A549 (cell line): ENCODE measurements around the gene CCDC9. TPM values are rescaled to one million over a fixed set of nuclear protein-coding genes. Genes with fewer than 3 reads are reported as not detected.

Experiments used
- ATAC-seq, 2 experiments: fragments of 200-7000 bp in 1 of 2; fragments of >200 bp in 1 of 2; cut with Nextera tagmentation in 1 of 2; cut with Tn5 transposase in 1 of 2; 3 replicates each; pipeline versions ENCODE4 v1.8.0 to v1.9.1; 2018 to 2020; ENCODE audit warnings: mild to moderate bottlenecking in 1 of 2, moderate library complexity in 1 of 2
- CTCF ChIA-PET: fragments of 300-600 bp; sonication (Branson Sonifier 250); formaldehyde crosslinking; extraction: SDS; loops from one replicate; lab custom pipeline; 2021; ENCODE audit warnings: antibody characterized with exemption, inconsistent platforms; lab: Yijun Ruan, JAX
- POLR2A ChIA-PET: fragments of 350-600 bp; formaldehyde crosslinking; extraction: SDS; loops from one replicate; lab custom pipeline; 2021; ENCODE audit warnings: antibody characterized with exemption, inconsistent platforms; lab: Yijun Ruan, JAX
- DNase-seq, 2 experiments: peaks; one replicate each; pipeline versions ENCODE4 v3.0.0 to v3.0.0-alpha.2; 2011 to 2016; ENCODE audit warnings: low read depth in 1 of 2, low spot score in 1 of 2
- FAIRE-seq: peaks from 2 replicates; lab custom pipeline; 2011; peaks lifted over from hg19 to GRCh38; lab: Jason Lieb, UNC
- H3K27ac ChIP-seq, 2 experiments: fragments of >200 bp; sonication (Bioruptor Twin); formaldehyde crosslinking; 3 replicates each; pipeline ENCODE4 v1.5.1; 2016 to 2017
- H3K4me1 ChIP-seq: fragments of >200 bp; sonication (Bioruptor Twin); formaldehyde crosslinking; 3 replicates; pipeline ENCODE4 v1.6.1; 2016
- H3K4me2 ChIP-seq: fragments of >200 bp; sonication (Bioruptor Twin); formaldehyde crosslinking; 3 replicates; pipeline ENCODE4 v1.6.1; 2016
- H3K4me3 ChIP-seq: fragments of >200 bp; sonication (Bioruptor Twin); formaldehyde crosslinking; 3 replicates; pipeline ENCODE4 v1.5.1; 2016
- H3K9me3 ChIP-seq: fragments of >200 bp; sonication (Bioruptor Twin); formaldehyde crosslinking; 3 replicates; pipeline ENCODE4 v1.6.1; 2016
- CEBPB ChIP-seq, 2 experiments: fragments of >200 bp in 1 of 2; sonication (Bioruptor Twin) in 1 of 2; formaldehyde crosslinking in 1 of 2; IDR thresholded peaks; 2 replicates each; pipeline ENCODE4 v1.6.1; 2012 to 2016
- E2F6 ChIP-seq: IDR thresholded peaks from 2 replicates; pipeline ENCODE4 v1.6.1; 2012; ENCODE audit warnings: low read depth, borderline replicate concordance
- FOSB ChIP-seq: fragments of 250-450 bp; sonication (Bioruptor Pico); IDR thresholded peaks from 2 replicates; pipeline ENCODE4 v1.5.0; 2020; ENCODE audit warnings: mild to moderate bottlenecking, moderate library complexity
- GATA3 ChIP-seq: IDR thresholded peaks from 2 replicates; pipeline ENCODE4 v1.6.1; 2012; ENCODE audit warnings: borderline replicate concordance
- HOXA7 ChIP-seq: fragments of 250-450 bp; sonication (Bioruptor Pico); IDR thresholded peaks from 2 replicates; pipeline ENCODE4 v1.5.0; 2020; ENCODE audit warnings: mild to moderate bottlenecking, moderate library complexity
- HOXB13 ChIP-seq: fragments of 250-450 bp; sonication (Bioruptor Pico); IDR thresholded peaks from 2 replicates; pipeline ENCODE4 v1.5.0; 2020; ENCODE audit warnings: low read depth, mild to moderate bottlenecking, moderate library complexity
- JUN ChIP-seq, 2 experiments: fragments of >200 bp; sonication (Bioruptor Twin); formaldehyde crosslinking; IDR thresholded peaks; 2 replicates in 1 of 2; 3 replicates in 1 of 2; pipeline ENCODE4 v1.6.1; 2016 to 2017
- MAX ChIP-seq: IDR thresholded peaks from 2 replicates; pipeline ENCODE4 v1.6.1; 2012
- NFE2L2 ChIP-seq: fragments of 150-350 bp; conservative IDR thresholded peaks from 2 replicates; pipeline ENCODE4 v1.6.1; 2014; ENCODE audit warnings: low read length
- PBX3 ChIP-seq: IDR thresholded peaks from 2 replicates; pipeline ENCODE4 v1.6.1; 2012
- PHF8 ChIP-seq: fragments of 200-600 bp; sonication (generic); IDR thresholded peaks from 2 replicates; pipeline ENCODE4 v1.6.1; 2016; ENCODE audit warnings: low read depth, mild to moderate bottlenecking, antibody characterized with exemption, moderate library complexity, borderline replicate concordance
- POLR2A ChIP-seq: IDR thresholded peaks from 2 replicates; pipeline ENCODE4 v1.6.1; 2012; ENCODE audit warnings: mild to moderate bottlenecking, low read length
- RARB ChIP-seq: fragments of 250-450 bp; sonication (Bioruptor Pico); IDR thresholded peaks from 2 replicates; pipeline ENCODE4 v1.8.0; 2021; ENCODE audit warnings: mild to moderate bottlenecking, moderate library complexity
- RFX5 ChIP-seq: fragments of 450-650 bp; IDR thresholded peaks from 2 replicates; pipeline ENCODE4 v1.7.1; 2014; ENCODE audit warnings: antibody characterized with exemption, mild to moderate bottlenecking, moderate library complexity
- RNF2 ChIP-seq: fragments of 200-600 bp; sonication (generic); IDR thresholded peaks from 2 replicates; pipeline ENCODE4 v1.6.1; 2016; ENCODE audit warnings: low read depth, mild to moderate bottlenecking, antibody characterized with exemption, moderate library complexity, borderline replicate concordance
- SMC3 ChIP-seq: fragments of >200 bp; sonication (Bioruptor Twin); formaldehyde crosslinking; IDR thresholded peaks from 3 replicates; pipeline ENCODE4 v1.6.1; 2018; ENCODE audit warnings: inconsistent platforms
- TP53 ChIP-seq: fragments of 250-450 bp; sonication (Bioruptor Pico); IDR thresholded peaks from 2 replicates; pipeline ENCODE4 v1.5.0; 2021; ENCODE audit warnings: mild to moderate bottlenecking, moderate library complexity
- ZC3H11A ChIP-seq: fragments of 450-650 bp; IDR thresholded peaks from 2 replicates; pipeline ENCODE4 v1.6.1; 2014; ENCODE audit warnings: antibody characterized with exemption, mild to moderate bottlenecking
- ZFP36 ChIP-seq: fragments of 450-650 bp; IDR thresholded peaks from 2 replicates; pipeline ENCODE4 v1.6.1; 2014; ENCODE audit warnings: borderline replicate concordance; ENCODE audit not compliant: partially characterized antibody
- ZNF302 ChIP-seq: fragments of 250-450 bp; sonication (Bioruptor Pico); IDR thresholded peaks from 2 replicates; pipeline ENCODE4 v1.9.0; 2021; ENCODE audit warnings: inconsistent platforms, mild to moderate bottlenecking, moderate library complexity
- WGBS: methylation state at CpG from one replicate; pipeline ENCODE4 v1.1.6; 2017; ENCODE audit errors: missing lambda C conversion rate; 5-methylcytosine and 5-hydroxymethylcytosine counted together
- polyA plus RNA-seq, 4 experiments: library from polyadenylated mRNA; depleted of rRNA in 3 of 4; stranded (reverse); fragments of >200 nt; fragmentation: RNase III in 1 of 4; extraction: RNeasy Plus Mini Kit Qiagen cat#74134 plus additional on column Dnase treatment in 1 of 4; gene quantifications; 2 replicates in 3 of 4; 3 replicates in 1 of 4; pipeline ENCODE4 v1.2.3, GENCODE V29; 2011 to 2017

Gene CCDC9
- polyA plus RNA-seq, 2 of the 4 experiments (the other 2 are of a cell fraction), result 9.4 to 24.6 TPM

GRCh38 chr19:47257411-47258169 is 1.3 kb downstream of the CCDC9 start:
- POLR2A ChIA-PET, result interaction anchor here (0.6 to 5.8 kb wide), 10 partner anchors 8 to 456 kb away, joined by 3 to 77 read pairs (median 11); partner anchors contain the start of genes DHX34, EHD2, INAFM1 and ZC3H4
- peak overlapping the region; percentile 91 for H3K4me2 ChIP-seq
- ATAC-seq, result peak; percentile 23 to 65; a peak in 5 of 6 replicates
- CTCF ChIA-PET, result interaction anchor here (1.0 to 16.0 kb wide), 6 partner anchors 9 to 40 kb away, joined by 3 to 893 read pairs (median 6); no protein-coding TSS in a partner anchor
- peak overlapping the region; percentile 61 for H3K4me3 ChIP-seq
- H3K4me1 ChIP-seq, result peaks cover 30% of the 10 kb centered on the region
- 3% methylated on average over 27 of the region's 29 CpGs for WGBS
- no peak for DNase-seq
- no peaks in the 10 kb centered on the region for H3K9me3 ChIP-seq
- H3K27ac ChIP-seq, result peak overlapping the region; percentile 76 to 91
- no peak for FAIRE-seq
- TF ChIP-seq MAX (peak; percentile 41; the same call in 1 of the 2 replicates), POLR2A (peak; percentile 43), HOXA7 (0 out of 2 replicates have a peak, but pooled peaks have one; percentile 50), ZC3H11A (no peak)

- TF ChIP-seq PBX3, result no peak
- TF ChIP-seq NFE2L2, result no peak
- no peak for TF ChIP-seq FOSB (CRISPR knock-in tag)
- TF ChIP-seq HOXB13 (CRISPR knock-in tag), result no peak
- no peak for TF ChIP-seq GATA3
- TF ChIP-seq RARB (CRISPR knock-in tag), result no peak
- no peak for TF ChIP-seq RNF2
- TF ChIP-seq E2F6, result no peak
- no peak for TF ChIP-seq CEBPB (IDR thresholded peaks at IDR 0.05)
- no peak for TF ChIP-seq RFX5
- no peak for TF ChIP-seq ZNF302 (CRISPR knock-in tag)
- TF ChIP-seq PHF8, result no peak
- TF ChIP-seq, all 56 proteins: peak for 0
- ATAC-seq (no peak), DNase-seq (no peak), FAIRE-seq (no peak)
- Histone ChIP-seq H3K4me2 (peak overlapping the region; percentile 91), H3K9me3 (no peaks in the 10 kb centered on the region), H3K4me3 (peak overlapping the region; percentile 61; the same call in 1 of the 3 replicates), H3K4me1 (peaks cover 24% of the 10 kb centered on the region), H3K27ac (peak overlapping the region; percentile 76 to 91; a peak in 5 of 6 replicates)
- ChIA-PET POLR2A (no interaction called here), CTCF (interaction anchor here (1.0 to 5.1 kb wide), 4 partner anchors 11 to 90 kb away, joined by 4 to 30 read pairs (median 6); partner anchors contain the start of genes DHX34 and INAFM1)
- 88% methylated on average over 9 of the region's 9 CpGs for WGBS
Measured at GRCh38 chr19:47258434-47258833, 2.1 kb downstream of the CCDC9 start.

- ChIA-PET POLR2A (no interaction called here), CTCF (interaction anchor here (0.5 to 5.1 kb wide), 7 partner anchors 12 to 554 kb away, joined by 3 to 30 read pairs (median 4); partner anchors contain the start of genes DHX34 and INAFM1)
- FAIRE-seq (no peak), ATAC-seq (no peak), DNase-seq (no peak)
- H3K4me1 ChIP-seq, result peaks cover 18% of the 10 kb centered on the region
- no peak overlapping the region for H3K4me3 ChIP-seq
- no peak overlapping the region for H3K27ac ChIP-seq
- TF ChIP-seq ZC3H11A (no peak), TP53 (CRISPR knock-in tag) (no peak), HOXB13 (CRISPR knock-in tag) (no peak), SMC3 (no peak), ZFP36 (peak; percentile 78), JUN (IDR thresholded peaks at IDR 0.05) (no peak)
- no peaks in the 10 kb centered on the region for H3K9me3 ChIP-seq
- 90% methylated on average over 6 of the region's 6 CpGs for WGBS
- H3K4me2 ChIP-seq, result no peak overlapping the region; the same call in 2 of the 3 replicates
Measured at GRCh38 chr19:47258895-47259555, 2.7 kb downstream of the CCDC9 start.
